NCI-H460 (cell line): ENCODE data around the gene SLAMF1. TPM values are rescaled to one million over a fixed set of nuclear protein-coding genes. Genes with fewer than 3 reads are reported as not detected.
"Not testable (repeated sequence)": the region's sequence is repeated elsewhere in the genome, so short reads cannot be mapped to it uniquely, and the experiment has no call there.

ENCODE experiments used
- DNase-seq: peaks from one replicate; pipeline ENCODE4 v3.0.0-alpha.2; 2016; ENCODE audit warnings: low read depth; ENCODE audit errors: extremely low read depth
- total RNA-seq: library from RNA; depleted of rRNA; stranded (reverse); fragments of >200 nt; shearing (Covaris generic); gene quantifications from 2 replicates; pipeline ENCODE4 v1.2.3, GENCODE V29; 2014

The SLAMF1 gene
- total RNA-seq, 1 experiment from 2014 or later: not detected

GRCh38 chr1:160640359-160641123 lies 6.3 kb downstream of the SLAMF1 start:
- no peak for DNase-seq

DNA sequence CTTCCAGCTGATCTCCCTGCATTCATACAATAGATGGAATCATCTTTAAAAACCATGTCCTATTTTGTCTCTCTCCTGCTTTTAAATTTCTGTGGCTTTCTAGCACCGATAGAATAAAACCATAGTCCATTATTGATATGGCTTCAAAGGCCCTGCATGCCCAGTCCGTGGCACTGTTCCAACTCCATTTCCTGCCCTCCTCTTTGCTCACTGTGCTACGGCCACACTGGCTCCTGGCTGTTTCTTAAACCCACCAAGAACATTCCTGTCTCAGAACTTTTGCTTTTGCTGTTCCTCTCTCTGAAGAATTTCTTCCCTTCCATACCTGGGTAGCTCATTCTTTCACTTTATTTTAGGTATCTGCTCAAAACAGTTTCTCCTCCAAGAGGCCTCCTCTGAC lies 7.2 kb downstream of the SLAMF1 start:
- DNase-seq: no peak

DNA sequence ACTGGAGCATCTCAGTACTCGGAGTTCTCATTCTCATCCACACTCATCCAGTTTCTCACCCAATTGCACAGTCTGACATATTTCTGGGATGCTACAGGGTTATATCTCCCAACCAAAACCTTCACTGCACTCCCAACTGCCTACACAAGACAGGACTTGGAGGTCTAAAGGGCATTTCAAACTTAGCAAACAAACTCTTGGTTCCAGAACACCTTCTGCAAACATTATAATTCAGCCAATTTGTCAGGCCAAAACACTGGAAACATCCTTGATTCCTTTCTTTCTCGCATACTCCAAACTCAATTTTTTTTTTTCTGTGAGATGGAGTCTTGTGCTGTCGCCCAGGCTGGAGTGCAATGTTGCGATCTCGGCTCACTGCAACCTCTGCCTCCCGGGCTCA lies 7.9 kb downstream of the SLAMF1 start:
- DNase-seq: no peak

- DNase-seq: no peak
Observed at GRCh38 chr1:160638540-160638857, 8.3 kb downstream of the SLAMF1 start.

DNA sequence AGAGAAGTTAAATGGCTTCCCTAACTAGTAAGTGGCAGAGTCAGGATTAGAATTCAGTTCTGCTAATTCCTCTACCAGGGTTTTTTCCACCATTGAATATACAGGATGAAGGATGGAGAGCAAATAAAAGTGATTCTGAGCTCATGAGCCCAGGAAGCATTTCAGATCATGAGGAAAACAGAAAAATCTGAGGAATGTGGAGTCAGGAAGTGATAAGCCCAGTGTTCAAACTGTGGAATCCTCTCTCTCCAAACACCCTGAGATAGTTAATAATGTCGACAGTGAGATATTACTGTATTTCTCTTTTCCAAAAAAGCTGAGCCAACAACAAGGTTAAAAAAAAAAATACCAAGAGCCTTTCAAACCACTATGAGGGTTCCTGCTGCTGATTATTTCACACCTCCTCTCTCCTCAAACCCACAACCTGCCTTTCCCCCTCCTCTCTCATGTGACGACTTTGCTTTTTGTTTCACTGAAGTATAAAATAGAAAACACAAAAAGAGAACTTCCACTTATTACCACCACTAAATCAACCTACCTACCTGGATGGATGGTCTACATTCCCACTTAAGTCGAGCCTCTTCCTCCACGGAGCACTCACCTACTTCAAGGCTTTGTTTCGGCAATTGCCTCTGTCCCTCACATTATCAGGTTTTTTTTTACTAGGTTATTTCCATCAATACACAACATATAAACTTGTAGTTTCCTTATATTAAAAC lies 8.9 kb downstream of the SLAMF1 start:
- DNase-seq: no peak

DNA sequence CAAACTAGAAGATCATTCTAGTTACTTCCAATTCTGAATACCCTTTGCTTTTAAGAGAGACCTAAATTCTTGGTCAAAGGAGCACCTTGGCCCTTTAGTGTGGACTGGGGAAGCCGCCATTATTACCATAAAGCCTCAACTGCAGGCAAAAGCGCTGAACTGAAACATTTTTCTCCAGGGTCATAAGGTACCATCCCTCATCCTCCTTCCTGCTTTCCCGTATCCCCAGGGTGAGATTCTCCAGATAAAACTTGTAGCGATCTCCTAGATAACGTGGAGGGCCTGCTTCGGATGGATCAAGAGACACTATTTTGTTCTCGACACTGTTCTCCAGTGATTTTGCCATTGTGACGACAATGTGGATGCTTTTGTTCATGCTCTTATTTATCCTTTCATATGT lies 9.8 kb downstream of the SLAMF1 start:
- DNase-seq: no peak

DNA sequence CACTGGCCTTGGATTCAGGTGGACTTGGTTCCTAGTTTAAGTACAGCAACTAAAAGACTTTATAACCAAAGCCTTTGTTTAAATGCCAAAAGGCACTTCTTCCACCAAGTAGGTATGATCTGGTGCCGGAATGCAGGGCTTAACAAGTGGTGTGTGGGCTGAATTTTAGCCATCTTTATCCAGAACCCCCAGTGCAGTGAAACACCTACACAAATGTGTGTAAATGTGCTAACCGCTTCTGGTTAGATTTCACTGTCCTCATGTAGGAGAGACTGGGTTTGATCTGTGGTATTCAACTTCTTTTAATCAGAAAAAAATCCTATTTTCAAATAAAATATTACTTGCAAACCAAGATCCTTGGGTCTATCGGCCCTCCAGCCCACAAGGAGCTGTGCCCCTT lies 10.3 kb downstream of the SLAMF1 start:
- DNase-seq: no peak

GRCh38 chr1:160636076-160636475 lies 10.8 kb downstream of the SLAMF1 start:
- no peak for DNase-seq

DNA sequence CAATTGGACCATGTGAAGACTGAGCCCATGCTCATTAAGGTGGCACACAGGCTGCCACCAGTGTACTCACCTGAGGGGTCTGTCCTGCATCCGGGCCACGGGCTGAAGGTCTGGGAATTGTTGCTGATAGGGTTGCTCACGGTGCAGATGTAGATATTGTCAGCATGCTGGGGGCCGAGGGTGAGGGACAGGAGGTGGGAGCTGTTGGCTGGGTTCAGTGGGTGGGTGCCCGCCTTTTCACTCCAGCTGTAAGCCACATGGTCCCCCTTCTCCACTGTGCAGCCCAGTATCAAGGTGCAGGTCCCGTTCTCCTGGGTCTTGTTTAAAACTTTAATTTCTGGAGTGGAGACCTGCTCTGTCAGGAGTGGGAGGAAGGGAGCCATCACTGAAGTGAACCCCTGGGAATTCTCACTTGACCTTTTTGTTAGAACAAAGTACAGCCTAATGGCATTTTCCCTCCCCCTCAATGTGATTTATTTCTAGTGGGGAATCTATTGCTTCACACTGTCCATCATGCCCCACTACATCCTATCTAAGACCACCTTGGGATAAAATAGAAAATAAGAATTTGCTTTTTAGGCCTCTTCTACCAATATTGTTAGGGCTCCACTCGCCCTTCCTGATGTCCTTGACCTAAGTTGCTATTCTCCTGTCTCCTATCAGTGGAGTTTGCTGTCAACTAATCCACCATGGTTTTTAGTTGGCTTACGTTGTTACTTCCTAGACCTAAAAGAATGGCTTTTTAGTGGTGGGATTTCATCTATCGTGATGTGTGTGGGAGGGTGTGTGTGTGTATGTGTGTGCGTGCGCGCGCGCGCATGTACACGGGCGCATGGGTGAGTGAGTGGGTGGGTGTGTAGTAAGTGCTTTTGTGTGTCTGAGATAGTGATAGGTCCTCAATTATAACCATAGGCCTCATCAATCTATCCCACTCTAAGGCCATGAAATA lies 12.0 kb downstream of the SLAMF1 start:
- DNase-seq: no peak

DNA sequence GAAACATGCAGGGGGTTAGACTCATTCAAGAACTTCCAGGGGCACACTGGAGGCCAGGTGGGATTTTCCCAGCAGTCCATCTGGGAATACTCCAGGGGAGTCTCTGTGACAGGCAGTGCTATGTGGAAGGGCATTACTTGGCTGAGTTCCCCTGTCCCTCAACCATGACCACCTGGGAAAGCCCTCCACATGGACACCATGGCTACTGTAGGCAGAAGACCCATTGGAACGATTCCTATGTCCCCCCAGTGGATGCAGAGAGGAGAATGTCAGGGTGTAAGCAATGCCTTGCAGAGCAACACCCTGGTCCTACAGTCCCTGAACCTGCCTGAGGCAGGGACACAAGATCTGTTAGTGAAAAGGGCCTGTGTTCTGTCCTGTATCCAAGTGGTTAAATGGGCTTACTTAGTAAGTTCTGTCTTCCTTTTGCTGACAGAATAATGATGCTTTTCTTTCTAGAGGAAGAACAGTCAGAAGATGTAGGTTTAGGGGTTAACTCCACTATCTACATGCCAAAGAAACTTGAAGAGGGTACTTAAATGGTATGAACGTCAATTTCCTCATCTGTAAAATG lies 13.4 kb downstream of the SLAMF1 start:
- no peak for DNase-seq

GRCh38 chr1:160631983-160632625 lies 14.7 kb downstream of the SLAMF1 start:
- no peak for DNase-seq

- DNase-seq: no peak
Observed at GRCh38 chr1:160630523-160631451, 16.1 kb downstream of the SLAMF1 start.

DNA sequence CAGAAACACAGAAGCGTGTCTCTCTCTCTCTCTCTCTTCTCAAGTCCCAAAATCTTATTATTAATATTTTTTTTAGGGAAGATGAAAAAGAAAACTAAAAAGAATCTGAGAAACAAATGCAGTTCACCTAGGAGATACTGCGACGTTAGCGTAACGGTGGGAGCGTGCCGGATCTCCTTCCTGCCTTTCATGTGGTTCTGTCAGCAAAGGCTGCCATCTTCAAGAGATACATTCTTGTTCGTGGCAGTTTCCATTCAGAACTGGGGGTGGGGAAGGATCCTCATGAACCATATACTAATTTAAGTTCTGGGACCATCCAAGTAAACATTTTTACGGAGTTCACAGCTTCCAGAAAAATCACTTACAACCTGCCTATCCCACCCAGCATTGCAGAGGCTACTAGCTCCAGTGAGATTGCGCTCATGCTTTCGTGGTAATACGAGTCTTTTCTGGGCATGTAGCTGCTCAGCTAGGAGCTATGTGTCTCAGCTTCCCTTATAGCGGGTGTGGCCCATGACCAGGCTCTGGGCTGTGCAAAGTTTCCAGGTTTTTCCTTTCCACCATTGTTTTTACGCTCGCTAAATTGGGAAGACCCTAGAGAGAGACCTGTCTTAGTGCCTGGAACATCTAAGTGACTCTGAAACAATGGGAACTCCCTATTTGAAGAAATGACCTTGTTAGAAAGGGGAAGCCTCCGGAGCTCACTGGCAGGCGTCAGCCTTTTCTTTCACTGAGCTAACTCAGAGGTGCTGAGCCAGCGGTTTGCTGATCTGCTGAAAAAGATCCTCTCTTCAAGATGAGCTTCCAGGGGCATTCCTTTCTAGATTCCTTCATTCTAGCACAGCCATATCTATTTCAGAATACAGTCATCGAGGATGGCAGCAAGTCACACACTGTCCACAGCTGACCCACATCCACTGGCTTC lies 17.3 kb downstream of the SLAMF1 start:
- DNase-seq: no peak

- no peak for DNase-seq
Observed at GRCh38 chr1:160628799-160629263, 18.0 kb downstream of the SLAMF1 start.

DNA sequence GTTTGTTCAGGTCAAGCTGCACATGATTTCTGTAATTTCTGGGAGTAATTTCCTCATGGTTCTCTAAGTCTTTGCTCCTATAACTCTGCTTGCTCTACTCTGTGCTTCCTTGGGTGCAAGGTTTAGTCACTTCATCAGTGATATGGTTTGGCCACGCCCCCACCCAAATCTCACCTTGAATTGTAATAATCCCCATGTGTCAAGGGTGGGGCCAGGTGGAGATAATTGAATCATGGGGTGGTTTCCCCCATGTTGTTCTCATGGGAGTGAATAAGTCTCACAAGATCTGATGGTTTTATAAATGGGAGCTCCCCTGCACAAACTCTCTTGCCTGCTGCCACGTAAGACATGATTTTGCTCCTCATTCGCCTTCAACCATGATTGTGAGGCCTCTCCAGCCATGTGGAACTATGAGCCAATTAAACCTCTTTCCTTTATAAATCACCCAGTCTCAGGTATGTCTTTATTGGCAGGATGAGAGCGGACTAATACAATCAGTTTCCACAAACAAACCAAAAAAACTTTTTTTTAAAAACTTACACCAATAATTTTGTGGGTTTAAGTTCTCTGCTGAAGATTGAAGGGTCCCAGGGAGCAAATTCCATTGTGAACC lies 19.1 kb downstream of the SLAMF1 start:
- not testable (repeated sequence) for DNase-seq

DNA sequence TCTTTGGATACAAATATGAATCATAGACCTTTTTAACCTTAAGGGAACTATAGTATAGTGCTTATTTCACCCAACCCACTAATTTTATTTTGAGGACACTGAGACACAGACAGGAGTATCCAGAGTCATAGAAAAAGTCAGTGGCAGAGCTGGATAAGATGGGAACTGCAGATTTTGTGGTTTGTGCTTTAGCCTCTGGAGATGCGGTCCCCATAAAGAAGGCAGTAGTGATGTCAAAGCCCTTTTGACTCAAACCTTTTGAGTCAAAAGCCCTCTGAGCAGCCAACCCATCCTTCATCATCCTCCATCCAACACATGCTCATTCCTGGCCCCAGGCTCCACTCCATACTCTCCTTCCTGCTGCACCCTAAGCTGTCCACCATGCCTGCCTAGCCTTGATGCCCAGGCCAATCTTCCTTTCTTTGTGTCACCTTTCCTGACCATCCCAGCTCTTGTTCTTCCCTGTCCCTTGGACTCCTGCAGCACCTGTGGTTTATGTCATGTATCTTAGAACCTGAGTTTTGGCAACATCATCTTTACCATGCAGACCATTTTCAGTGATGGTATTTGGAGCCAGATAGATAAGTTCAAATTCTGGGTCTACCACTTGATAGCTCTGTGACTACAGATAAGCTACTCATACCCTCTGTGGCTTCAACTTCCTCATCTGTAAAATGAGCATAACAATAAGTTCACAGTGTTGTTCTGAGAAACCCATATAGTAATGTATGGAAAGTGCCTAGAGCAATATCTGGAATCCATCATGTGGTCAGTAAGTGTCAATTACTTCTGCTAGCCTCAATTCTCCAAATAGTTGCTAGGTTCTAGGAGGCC lies 20.1 kb downstream of the SLAMF1 start:
- DNase-seq: no peak
